ENCODE measurements around the gene PLEK. TPM values are rescaled to one million over a fixed set of nuclear protein-coding genes. Genes with fewer than 3 reads are reported as not detected.

Gene PLEK
- polyA plus RNA-seq, 3 donors, result 351 to 708 (median 403) TPM

DNA sequence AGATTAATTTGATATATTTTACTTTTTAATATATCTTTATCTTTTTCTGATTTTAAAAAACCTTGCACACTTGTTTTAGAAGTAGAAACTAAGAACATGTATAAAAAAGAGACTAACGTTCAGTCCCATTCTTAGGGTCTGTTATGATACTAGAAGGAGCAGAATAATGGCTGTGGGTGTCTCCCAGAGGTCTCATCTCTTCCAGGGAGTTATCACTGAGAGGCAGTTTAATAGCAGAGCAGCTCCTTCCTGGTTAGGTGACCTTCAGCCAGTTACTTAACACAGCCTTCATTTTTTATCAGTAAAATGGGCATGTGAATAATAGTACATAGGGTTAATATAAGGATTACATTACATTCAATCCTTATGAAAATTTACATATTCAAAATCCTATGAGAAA lies 61.4 kb downstream of the PLEK start:
- peak overlapping the region in 1 of 3 experiments; percentile 46 for H3K4me3 ChIP-seq (replicated peaks in 1 of 3; ENCODE audit: low read depth in 2 of 3, low read length in 3 of 3)
- peaks cover 69 to 75% of the 10 kb centered on the region in 2 donors for H3K4me1 ChIP-seq (ENCODE audit: control insufficient read depth in 1 of 2, insufficient read depth in 2 of 2, low read length in 2 of 2)
- peaks cover 4% of the 10 kb centered on the region for H3K79me2 ChIP-seq (ENCODE audit: insufficient read depth, low read length)
- Mint-ChIP-seq H3K36me3 (peaks cover 0 to 3% of the 10 kb centered on the region in 2 donors), H3K9me3 (no peaks in the 10 kb centered on the region), H3K27me3 (ENCODE audit: low read depth in 3 of 3) (peaks cover 0 to 6% (median 0%) of the 10 kb centered on the region in 3 donors), H3K4me3 (no peak overlapping the region), H3K4me1 (peaks cover 34% of the 10 kb centered on the region), H3K27ac (peak overlapping the region in 6 of 7 donors; percentile 14 to 99 (median 98))
- no peaks in the 10 kb centered on the region for H4K20me1 ChIP-seq (ENCODE audit: insufficient read depth, low read length)
- TF ChIP-seq, protein P1, sequence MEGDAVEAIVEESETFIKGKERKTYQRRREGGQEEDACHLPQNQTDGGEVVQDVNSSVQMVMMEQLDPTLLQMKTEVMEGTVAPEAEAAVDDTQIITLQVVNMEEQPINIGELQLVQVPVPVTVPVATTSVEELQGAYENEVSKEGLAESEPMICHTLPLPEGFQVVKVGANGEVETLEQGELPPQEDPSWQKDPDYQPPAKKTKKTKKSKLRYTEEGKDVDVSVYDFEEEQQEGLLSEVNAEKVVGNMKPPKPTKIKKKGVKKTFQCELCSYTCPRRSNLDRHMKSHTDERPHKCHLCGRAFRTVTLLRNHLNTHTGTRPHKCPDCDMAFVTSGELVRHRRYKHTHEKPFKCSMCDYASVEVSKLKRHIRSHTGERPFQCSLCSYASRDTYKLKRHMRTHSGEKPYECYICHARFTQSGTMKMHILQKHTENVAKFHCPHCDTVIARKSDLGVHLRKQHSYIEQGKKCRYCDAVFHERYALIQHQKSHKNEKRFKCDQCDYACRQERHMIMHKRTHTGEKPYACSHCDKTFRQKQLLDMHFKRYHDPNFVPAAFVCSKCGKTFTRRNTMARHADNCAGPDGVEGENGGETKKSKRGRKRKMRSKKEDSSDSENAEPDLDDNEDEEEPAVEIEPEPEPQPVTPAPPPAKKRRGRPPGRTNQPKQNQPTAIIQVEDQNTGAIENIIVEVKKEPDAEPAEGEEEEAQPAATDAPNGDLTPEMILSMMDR (IDR thresholded peaks at IDR 0.05), result no peak
- no peak for DNase-seq
- intact Hi-C loops (cut with micrococcal nuclease), result loop anchor here (5.0 to 10.0 kb wide), 3 partner anchors 39 to 172 kb away; partner anchors contain the start of genes PLEK (in 1 of the 2) and PPP3R1 (in 1 of the 2)
- WGBS (ENCODE audit: insufficient coverage), result no CpG with 5 or more reads among the region's 1 CpG
- peak overlapping the region; percentile 77 to 91 for H3K27ac ChIP-seq (ENCODE audit: low read depth in 1 of 2, low read length in 2 of 2)
- H3K9me3 ChIP-seq (replicated peaks in 1 of 2; ENCODE audit: control insufficient read depth in 1 of 2, insufficient read depth in 1 of 2, low read length in 2 of 2), result no peaks in the 10 kb centered on the region
- H2AFZ ChIP-seq (ENCODE audit: insufficient read depth, low read depth, low read length, poor library complexity, severe bottlenecking), result no peak overlapping the region
- no peaks in the 10 kb centered on the region for H3K36me3 ChIP-seq (replicated peaks in 1 of 2; ENCODE audit: control insufficient read depth in 1 of 2, insufficient read depth in 2 of 2, low read length in 2 of 2)
- H3K27me3 ChIP-seq (ENCODE audit: control insufficient read depth in 2 of 2, insufficient read depth in 2 of 2, low read length in 2 of 2), result no peaks in the 10 kb centered on the region
- H3K9ac ChIP-seq (ENCODE audit: insufficient read depth, low read length, poor library complexity, severe bottlenecking), result peak overlapping the region; percentile 38
- H3K4me2 ChIP-seq (replicated peaks; ENCODE audit: extremely low read depth, low read length, poor library complexity, severe bottlenecking), result peak overlapping the region; percentile 42

DNA sequence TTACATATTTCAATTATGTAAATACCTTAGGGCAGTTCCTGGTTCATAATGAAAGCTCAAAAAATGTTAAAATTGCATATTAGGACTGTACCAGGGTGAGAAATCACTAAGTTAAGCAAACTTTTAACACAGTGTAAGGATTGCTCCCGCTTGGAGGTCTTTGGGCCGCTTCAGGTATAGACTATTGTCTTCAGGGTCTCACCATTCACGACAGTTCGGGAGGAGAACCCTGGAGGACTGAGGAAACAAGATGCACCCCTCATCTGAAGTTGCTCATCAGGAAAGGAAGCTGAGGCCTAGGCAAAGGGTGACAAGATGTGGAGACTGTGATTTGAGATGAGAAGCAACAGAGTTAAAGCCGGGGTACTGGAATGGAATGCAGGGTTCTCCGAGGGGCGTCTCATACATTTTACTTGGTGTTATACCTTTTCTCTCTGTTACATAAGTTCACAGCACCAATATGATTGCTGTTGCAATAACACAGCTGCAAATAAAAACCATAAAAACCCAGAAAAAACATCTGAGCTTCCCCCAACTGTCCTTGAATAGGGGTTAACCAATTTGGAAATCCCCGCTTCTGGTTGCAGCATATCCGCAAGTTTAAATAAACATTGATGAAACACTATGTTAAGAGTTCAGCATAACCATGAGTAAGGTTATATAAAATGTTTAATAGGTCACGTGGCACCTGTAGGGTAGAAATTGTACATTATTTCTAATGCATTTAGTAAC lies 61.9 kb downstream of the PLEK start:
- TF ChIP-seq, protein P1 (IDR thresholded peaks at IDR 0.05), result no peak
- H3K9me3 ChIP-seq (replicated peaks in 1 of 2; ENCODE audit: control insufficient read depth in 1 of 2, insufficient read depth in 1 of 2, low read length in 2 of 2), result no peaks in the 10 kb centered on the region
- peak overlapping the region in 1 of 3 experiments; percentile 46 for H3K4me3 ChIP-seq (replicated peaks in 1 of 3; ENCODE audit: low read depth in 2 of 3, low read length in 3 of 3)
- peaks cover 0 to 6% (median 0%) of the 10 kb centered on the region in 3 donors for H3K27me3 Mint-ChIP-seq (ENCODE audit: low read depth in 3 of 3)
- peaks cover 0 to 2% (median 0%) of the 10 kb centered on the region in 7 donors for H3K9me3 Mint-ChIP-seq
- DNase-seq, result peak; percentile 75 to 87 (median 84)
- intact Hi-C loops (cut with micrococcal nuclease), result loop anchor here (5.0 to 10.0 kb wide), 3 partner anchors 40 to 172 kb away; partner anchors contain the start of genes PLEK (in 1 of the 2) and PPP3R1 (in 1 of the 2)
- H3K79me2 ChIP-seq (ENCODE audit: insufficient read depth, low read length), result peaks cover 4% of the 10 kb centered on the region
- WGBS (ENCODE audit: insufficient coverage), result 50% methylated on average over 2 of the region's 10 CpGs
- H3K36me3 ChIP-seq (replicated peaks in 1 of 2; ENCODE audit: control insufficient read depth in 1 of 2, insufficient read depth in 2 of 2, low read length in 2 of 2), result no peaks in the 10 kb centered on the region
- no peaks in the 10 kb centered on the region for H3K27me3 ChIP-seq (ENCODE audit: control insufficient read depth in 2 of 2, insufficient read depth in 2 of 2, low read length in 2 of 2)
- peaks cover 0 to under 1% of the 10 kb centered on the region in 2 donors for H3K36me3 Mint-ChIP-seq
- H3K27ac Mint-ChIP-seq, result peak overlapping the region in 6 of 7 donors; percentile 98 to 99 (median 98)
- no peaks in the 10 kb centered on the region for H4K20me1 ChIP-seq (ENCODE audit: insufficient read depth, low read length)
- peaks cover 28% of the 10 kb centered on the region for H3K4me1 Mint-ChIP-seq
- peaks cover 69 to 70% of the 10 kb centered on the region in 2 donors for H3K4me1 ChIP-seq (ENCODE audit: control insufficient read depth in 1 of 2, insufficient read depth in 2 of 2, low read length in 2 of 2)
- H3K4me3 Mint-ChIP-seq, result peak overlapping the region; percentile 40 to 60
- H3K4me2 ChIP-seq (replicated peaks; ENCODE audit: extremely low read depth, low read length, poor library complexity, severe bottlenecking), result peak overlapping the region; percentile 42
- peak overlapping the region; percentile 77 to 91 for H3K27ac ChIP-seq (ENCODE audit: low read depth in 1 of 2, low read length in 2 of 2)
- peak overlapping the region; percentile 38 for H3K9ac ChIP-seq (ENCODE audit: insufficient read depth, low read length, poor library complexity, severe bottlenecking)
- H2AFZ ChIP-seq (ENCODE audit: insufficient read depth, low read depth, low read length, poor library complexity, severe bottlenecking), result no peak overlapping the region

Data from CD14-positive monocyte (primary cell).